Suprapubic skin (tissue), 4 donors: ENCODE measurements around the gene COG5. TPM values are rescaled to one million over a fixed set of nuclear protein-coding genes. Genes with fewer than 3 reads are reported as not detected.

ENCODE experiments used
- DNase-seq, 2 donors: peaks; one replicate each; pipeline ENCODE4 v3.0.0-alpha.2; 2019; ENCODE audit warnings: low spot score in 2 of 2
- H3K27ac ChIP-seq: fragments of 200-600 bp; sonication (generic); one replicate; pipeline ENCODE4 v1.5.1; 2019
- H3K27me3 ChIP-seq: fragments of 200-600 bp; sonication (generic); one replicate; pipeline ENCODE4 v1.5.1; 2019
- H3K36me3 ChIP-seq: fragments of 200-600 bp; sonication (generic); one replicate; pipeline ENCODE4 v1.5.1; 2019
- H3K4me1 ChIP-seq: fragments of 200-600 bp; sonication (generic); one replicate; pipeline ENCODE4 v1.5.1; 2019
- H3K4me3 ChIP-seq: fragments of 200-600 bp; sonication (generic); one replicate; pipeline ENCODE4 v1.5.1; 2019; ENCODE audit warnings: mild to moderate bottlenecking
- H3K9me3 ChIP-seq: fragments of 200-600 bp; sonication (generic); one replicate; pipeline ENCODE4 v1.5.1; 2019
- EP300 ChIP-seq: sonication (generic); formaldehyde crosslinking; IDR thresholded peaks from one replicate; pipeline ENCODE4 v1.6.1; 2017; ENCODE audit warnings: antibody characterized with exemption
- POLR2A ChIP-seq, 2 donors: fragments of 450-650 bp; IDR thresholded peaks; one replicate each; pipeline ENCODE4 v1.6.1; 2017; ENCODE audit warnings: antibody characterized with exemption in 2 of 2, mild to moderate bottlenecking in 2 of 2, moderate library complexity in 2 of 2
- POLR2AphosphoS5 ChIP-seq, 3 donors: sonication (generic); formaldehyde crosslinking; IDR thresholded peaks; one replicate each; pipeline ENCODE4 v1.6.1; 2017; ENCODE audit warnings: antibody characterized with exemption in 3 of 3
- WGBS: methylation state at CpG from one replicate; pipeline ENCODE4 v1.1.5; 2018; 5-methylcytosine and 5-hydroxymethylcytosine counted together
- total RNA-seq, 4 donors: library from RNA; depleted of rRNA; stranded (reverse); fragments of >200 nt; gene quantifications; one replicate each; pipeline ENCODE4 v1.1.0, GENCODE V29; 2016
- TF ChIP-seq, protein P1 (sequence below), 2 donors: fragments of 200-600 bp in 1 of 2; fragments of 450-650 bp in 1 of 2; sonication (generic) in 1 of 2; IDR thresholded peaks; one replicate each; pipeline ENCODE4 v1.5.1; 2016 to 2019; ENCODE audit warnings: antibody characterized with exemption in 2 of 2, mild to moderate bottlenecking in 1 of 2, moderate library complexity in 1 of 2

COG5 gene
- total RNA-seq, 4 donors from 2014 or later = 31.1 to 60.1 (median 53.7) TPM

DNA sequence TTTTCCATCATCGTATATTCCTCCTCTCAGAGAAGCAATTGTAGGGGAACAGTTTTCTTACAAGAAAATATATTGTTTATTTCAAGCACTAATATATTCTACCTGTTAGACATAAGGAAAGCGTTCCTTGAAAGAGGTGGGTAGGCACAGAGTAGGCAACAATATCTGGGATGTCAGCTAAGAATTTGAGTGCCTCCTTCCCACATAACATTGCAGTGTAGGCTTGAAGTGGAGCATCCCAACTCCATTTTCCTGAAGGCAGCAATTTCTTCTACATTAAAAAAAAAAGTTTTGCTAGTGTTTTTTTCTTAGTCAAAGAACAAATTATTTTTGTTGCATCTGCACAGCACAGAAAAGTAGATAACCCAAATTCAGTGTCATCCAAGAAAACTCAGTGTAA, 37.1 kb upstream of the COG5 start:
- Histone ChIP-seq H3K27ac (no peak overlapping the region), H3K27me3 (no peaks in the 10 kb centered on the region), H3K4me1 (peaks cover 3% of the 10 kb centered on the region), H3K9me3 (no peaks in the 10 kb centered on the region), H3K4me3 (no peak overlapping the region), H3K36me3 (peaks cover 28% of the 10 kb centered on the region)
- DNase-seq = no peak
- WGBS = 94% methylated on average over 2 of the region's 2 CpGs
- TF ChIP-seq, protein P1, sequence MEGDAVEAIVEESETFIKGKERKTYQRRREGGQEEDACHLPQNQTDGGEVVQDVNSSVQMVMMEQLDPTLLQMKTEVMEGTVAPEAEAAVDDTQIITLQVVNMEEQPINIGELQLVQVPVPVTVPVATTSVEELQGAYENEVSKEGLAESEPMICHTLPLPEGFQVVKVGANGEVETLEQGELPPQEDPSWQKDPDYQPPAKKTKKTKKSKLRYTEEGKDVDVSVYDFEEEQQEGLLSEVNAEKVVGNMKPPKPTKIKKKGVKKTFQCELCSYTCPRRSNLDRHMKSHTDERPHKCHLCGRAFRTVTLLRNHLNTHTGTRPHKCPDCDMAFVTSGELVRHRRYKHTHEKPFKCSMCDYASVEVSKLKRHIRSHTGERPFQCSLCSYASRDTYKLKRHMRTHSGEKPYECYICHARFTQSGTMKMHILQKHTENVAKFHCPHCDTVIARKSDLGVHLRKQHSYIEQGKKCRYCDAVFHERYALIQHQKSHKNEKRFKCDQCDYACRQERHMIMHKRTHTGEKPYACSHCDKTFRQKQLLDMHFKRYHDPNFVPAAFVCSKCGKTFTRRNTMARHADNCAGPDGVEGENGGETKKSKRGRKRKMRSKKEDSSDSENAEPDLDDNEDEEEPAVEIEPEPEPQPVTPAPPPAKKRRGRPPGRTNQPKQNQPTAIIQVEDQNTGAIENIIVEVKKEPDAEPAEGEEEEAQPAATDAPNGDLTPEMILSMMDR (IDR thresholded peaks at IDR 0.05) = no peak

- no peak for TF ChIP-seq POLR2AphosphoS5 (IDR thresholded peaks at IDR 0.05)
- no peak for TF ChIP-seq POLR2A (IDR thresholded peaks at IDR 0.05)
- TF ChIP-seq, protein P1 (IDR thresholded peaks at IDR 0.05) = no peak
- no peak for TF ChIP-seq EP300
- WGBS = 95% methylated on average over 1 of the region's 1 CpG
- no peak for DNase-seq
- Histone ChIP-seq H3K36me3 (peaks cover 34% of the 10 kb centered on the region), H3K27me3 (no peaks in the 10 kb centered on the region), H3K27ac (no peak overlapping the region), H3K4me1 (peaks cover 3% of the 10 kb centered on the region), H3K9me3 (no peaks in the 10 kb centered on the region), H3K4me3 (no peak overlapping the region)
Measured at GRCh38 chr7:107599262-107599661, 35.5 kb upstream of the COG5 start.

DNA sequence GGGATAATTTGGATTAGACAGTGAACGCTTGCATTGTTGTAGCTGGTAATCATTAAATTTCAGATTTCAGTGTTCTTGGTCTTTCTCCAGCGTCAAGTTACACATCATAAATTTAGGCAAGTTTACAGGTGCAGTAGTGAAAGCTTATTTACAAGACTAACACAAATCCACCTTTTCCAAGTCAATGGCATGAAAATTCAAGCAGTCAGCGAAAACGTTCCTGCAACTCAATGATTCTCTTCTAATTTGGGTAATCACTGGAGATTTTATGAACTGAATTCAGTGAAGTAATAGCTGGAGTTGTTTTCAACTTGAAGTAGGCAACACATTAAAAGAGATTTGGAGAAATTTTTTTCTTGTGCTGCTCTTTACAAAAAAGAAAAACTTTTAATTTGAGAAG, 34.2 kb upstream of the COG5 start:
- Histone ChIP-seq H3K4me3 (no peak overlapping the region), H3K27ac (no peak overlapping the region), H3K4me1 (peaks cover 3% of the 10 kb centered on the region), H3K9me3 (no peaks in the 10 kb centered on the region), H3K36me3 (peaks cover 40% of the 10 kb centered on the region), H3K27me3 (no peaks in the 10 kb centered on the region)
- no peak for DNase-seq
- 79% methylated on average over 4 of the region's 4 CpGs for WGBS
- TF ChIP-seq POLR2AphosphoS5 (IDR thresholded peaks at IDR 0.05) (no peak), POLR2A (IDR thresholded peaks at IDR 0.05) (no peak)
- TF ChIP-seq, protein P1 (IDR thresholded peaks at IDR 0.05) = no peak

DNA sequence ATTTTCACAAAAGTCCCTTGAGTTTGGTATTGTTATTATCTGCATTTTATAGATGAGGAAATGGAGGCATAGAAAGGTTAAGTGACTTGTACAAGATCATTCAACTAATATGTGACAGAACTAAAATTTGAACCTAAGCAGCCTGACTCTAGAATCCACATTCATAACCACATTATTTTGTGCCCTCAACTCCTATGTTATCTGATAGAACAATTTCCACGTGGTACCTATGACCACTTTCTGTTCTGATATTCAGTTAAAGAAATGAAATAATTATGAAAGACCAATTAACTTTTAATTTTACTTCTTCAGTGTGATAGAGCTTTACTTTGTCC, 33.8 kb upstream of the COG5 start:
- DNase-seq = no peak
- no peak overlapping the region for H3K27ac ChIP-seq
- WGBS = 91% methylated on average over 1 of the region's 1 CpG
- H3K9me3 ChIP-seq = no peaks in the 10 kb centered on the region
- H3K4me3 ChIP-seq = no peak overlapping the region
- H3K36me3 ChIP-seq = peaks cover 40% of the 10 kb centered on the region
- H3K27me3 ChIP-seq = no peaks in the 10 kb centered on the region
- H3K4me1 ChIP-seq = peaks cover 3% of the 10 kb centered on the region
- TF ChIP-seq POLR2AphosphoS5 (IDR thresholded peaks at IDR 0.05) = no peak
- TF ChIP-seq, protein P1 (IDR thresholded peaks at IDR 0.05) = no peak
- TF ChIP-seq POLR2A (IDR thresholded peaks at IDR 0.05) = no peak
- TF ChIP-seq EP300 = no peak

- peaks cover 40% of the 10 kb centered on the region for H3K36me3 ChIP-seq
- H3K9me3 ChIP-seq = no peaks in the 10 kb centered on the region
- no peaks in the 10 kb centered on the region for H3K27me3 ChIP-seq
- DNase-seq = no peak
- peaks cover 3% of the 10 kb centered on the region for H3K4me1 ChIP-seq
- 75% methylated on average over 5 of the region's 5 CpGs for WGBS
- H3K4me3 ChIP-seq = no peak overlapping the region
- H3K27ac ChIP-seq = no peak overlapping the region
- TF ChIP-seq POLR2A (IDR thresholded peaks at IDR 0.05) (no peak), POLR2AphosphoS5 (IDR thresholded peaks at IDR 0.05) (no peak), EP300 (no peak)
- TF ChIP-seq, protein P1 (IDR thresholded peaks at IDR 0.05) = no peak
Measured at GRCh38 chr7:107596881-107597581, 33.3 kb upstream of the COG5 start.
